ENCODE data around the gene MYZAP.

MYZAP gene

GRCh38 chr15:57591822-57592367 is at the start of gene MYZAP:
Gene MYZAP, plus strand, starts transcription at chr15:57591904. Its CDS starts 131 bp downstream, at chr15:57592035.
- DNase-seq (ENCODE audit: low read depth in 2 of 3, low spot score in 2 of 3): peak in 1 of 3 experiments; percentile 4

- no peak for DNase-seq (ENCODE audit: low read depth in 2 of 3, low spot score in 2 of 3)
These were observed 49.2 kb upstream of the MYZAP start for GRCh38 chr15:57542505-57542817.

- no peak for DNase-seq (ENCODE audit: low read depth in 2 of 3, low spot score in 2 of 3)
These were observed 46.7 kb upstream of the MYZAP start for GRCh38 chr15:57544848-57545480.

GRCh38 chr15:57545995-57546394 is 45.7 kb upstream of the MYZAP start:
- DNase-seq (ENCODE audit: low read depth in 2 of 3, low spot score in 2 of 3): no peak

- DNase-seq (ENCODE audit: low read depth in 2 of 3, low spot score in 2 of 3): no peak
These were observed 44.4 kb upstream of the MYZAP start for GRCh38 chr15:57547243-57547755.

GRCh38 chr15:57548351-57548750 is 43.4 kb upstream of the MYZAP start:
- no peak for DNase-seq (ENCODE audit: low read depth in 2 of 3, low spot score in 2 of 3)

GRCh38 chr15:57548835-57549234 is 42.9 kb upstream of the MYZAP start:
- no peak for DNase-seq (ENCODE audit: low read depth in 2 of 3, low spot score in 2 of 3)

- DNase-seq (ENCODE audit: low read depth in 2 of 3, low spot score in 2 of 3): no peak
These were observed 41.8 kb upstream of the MYZAP start for GRCh38 chr15:57549935-57550334.

GRCh38 chr15:57550640-57551039 is 41.1 kb upstream of the MYZAP start:
- DNase-seq (ENCODE audit: low read depth in 2 of 3, low spot score in 2 of 3): no peak

- no peak for DNase-seq (ENCODE audit: low read depth in 2 of 3, low spot score in 2 of 3)
These were observed 39.7 kb upstream of the MYZAP start for GRCh38 chr15:57551715-57552677.

- no peak for DNase-seq (ENCODE audit: low read depth in 2 of 3, low spot score in 2 of 3)
These were observed 38.9 kb upstream of the MYZAP start for GRCh38 chr15:57552678-57553334.

- DNase-seq (ENCODE audit: low read depth in 2 of 3, low spot score in 2 of 3): no peak
These were observed 38.2 kb upstream of the MYZAP start for GRCh38 chr15:57553526-57553925.

- no peak for DNase-seq (ENCODE audit: low read depth in 2 of 3, low spot score in 2 of 3)
These were observed 37.5 kb upstream of the MYZAP start for GRCh38 chr15:57554063-57554811.

- no peak for DNase-seq (ENCODE audit: low read depth in 2 of 3, low spot score in 2 of 3)
These were observed 36.9 kb upstream of the MYZAP start for GRCh38 chr15:57554812-57555179.

GRCh38 chr15:57555270-57555669 is 36.4 kb upstream of the MYZAP start:
- no peak for DNase-seq (ENCODE audit: low read depth in 2 of 3, low spot score in 2 of 3)

GRCh38 chr15:57556040-57556439 is 35.7 kb upstream of the MYZAP start:
- no peak for DNase-seq (ENCODE audit: low read depth in 2 of 3, low spot score in 2 of 3)

GRCh38 chr15:57557267-57557666 is 34.4 kb upstream of the MYZAP start:
- DNase-seq (ENCODE audit: low read depth in 2 of 3, low spot score in 2 of 3): no peak

GRCh38 chr15:57557810-57558209 is 33.9 kb upstream of the MYZAP start:
- DNase-seq (ENCODE audit: low read depth in 2 of 3, low spot score in 2 of 3): no peak

- peak; percentile 33 to 75 (median 72) for DNase-seq (ENCODE audit: low read depth in 2 of 3, low spot score in 2 of 3)
These were observed 31.8 kb upstream of the MYZAP start for GRCh38 chr15:57559875-57560274.

- peak in 2 of 3 experiments; percentile 32 to 45 for DNase-seq (ENCODE audit: low read depth in 2 of 3, low spot score in 2 of 3)
These were observed 30.5 kb upstream of the MYZAP start for GRCh38 chr15:57561041-57561711.
